NCI-H2227 (cell line): ENCODE results near the gene GRM8.

Experiments used
- DNase-seq: peaks from one replicate; lab custom pipeline; 2025; ENCODE audit not compliant: unreplicated experiment; lab: John Stamatoyannopoulos, UW

GRM8 gene

DNA sequence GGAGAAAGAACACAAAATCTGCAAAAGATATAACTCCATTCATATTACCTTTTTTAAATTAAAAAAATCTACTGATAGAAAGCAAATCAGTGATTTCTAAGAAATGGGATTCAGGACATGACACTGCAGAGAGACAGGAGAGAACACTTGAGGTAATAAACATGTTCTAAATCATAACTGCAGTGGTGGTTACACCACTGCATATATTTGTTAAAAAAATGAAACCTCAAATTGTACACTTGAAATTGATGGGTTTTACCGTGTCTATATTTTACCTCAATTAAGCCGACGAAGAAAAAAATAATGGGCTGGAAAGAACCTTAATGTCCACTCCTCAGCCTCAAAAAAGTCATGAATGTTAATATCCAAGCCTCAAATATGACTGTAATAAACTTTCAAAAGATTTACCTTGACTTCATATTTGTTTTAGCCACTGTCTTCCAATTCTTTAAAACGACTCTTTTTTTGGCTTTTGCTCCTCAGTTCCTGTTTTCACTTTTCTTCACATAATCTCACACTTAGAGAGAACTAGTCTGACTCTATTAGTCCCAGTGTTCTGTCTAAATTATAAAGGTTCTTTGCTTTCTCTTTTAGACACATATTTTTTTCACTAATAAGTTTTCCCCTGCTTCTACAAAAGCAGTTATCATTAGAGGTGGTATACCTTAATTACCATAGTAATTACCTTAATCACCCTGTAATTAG lies 502.4 kb downstream of the GRM8 start:
- DNase-seq: no peak

DNA sequence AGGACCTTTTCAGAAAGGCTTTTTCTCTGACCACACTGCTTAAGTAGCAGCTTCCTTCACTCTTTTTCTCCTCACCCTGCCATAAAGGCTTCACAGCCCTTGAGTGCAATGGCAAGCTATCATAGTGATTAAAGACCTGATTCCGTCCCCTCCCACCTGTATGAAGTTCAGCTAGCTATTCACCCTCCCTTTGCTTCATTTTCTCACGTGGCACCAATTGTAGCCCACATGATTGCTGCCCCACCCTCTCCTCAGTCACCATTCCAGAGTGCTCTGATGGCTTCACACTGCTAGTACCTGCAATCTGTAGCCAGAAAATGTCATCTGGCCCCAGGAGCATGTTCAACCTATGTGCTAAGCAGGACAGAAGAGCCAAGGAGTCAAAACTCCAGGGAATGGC lies 523.8 kb downstream of the GRM8 start:
- DNase-seq: no peak

- DNase-seq: no peak
These were observed 524.8 kb downstream of the GRM8 start for GRCh38 chr7:126727930-126728391.

DNA sequence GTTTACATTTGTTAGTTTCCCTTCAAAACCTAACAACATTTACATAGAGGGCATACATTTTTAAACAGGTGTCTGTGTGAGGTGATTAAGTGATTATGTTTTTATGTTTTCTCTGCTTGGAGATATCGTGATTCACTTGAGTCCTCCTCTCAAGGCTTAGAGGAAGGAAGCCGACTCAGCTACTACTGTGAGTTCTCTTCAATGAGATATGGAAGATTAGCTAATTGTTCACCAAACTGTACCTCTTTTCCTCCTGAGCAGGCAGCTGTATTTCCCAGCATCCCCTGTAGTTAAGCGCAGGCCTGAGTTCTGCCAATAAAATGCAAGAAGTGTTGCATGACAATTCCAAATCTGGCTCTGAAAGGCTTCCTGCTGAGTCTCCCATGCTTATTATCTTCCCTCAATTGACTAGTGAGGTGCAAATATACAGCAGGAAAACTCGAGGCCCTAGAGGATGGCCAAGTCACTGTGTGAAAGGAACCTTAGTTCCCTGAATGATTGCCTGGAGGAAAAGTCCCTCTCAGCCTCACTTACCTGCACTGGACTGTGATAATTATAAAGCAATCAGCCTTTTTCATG lies 528.7 kb downstream of the GRM8 start:
- DNase-seq: no peak

GRCh38 chr7:126720232-126720631 lies 532.5 kb downstream of the GRM8 start:
- no peak for DNase-seq

GRCh38 chr7:126718419-126718818 lies 534.3 kb downstream of the GRM8 start:
- no peak for DNase-seq

DNA sequence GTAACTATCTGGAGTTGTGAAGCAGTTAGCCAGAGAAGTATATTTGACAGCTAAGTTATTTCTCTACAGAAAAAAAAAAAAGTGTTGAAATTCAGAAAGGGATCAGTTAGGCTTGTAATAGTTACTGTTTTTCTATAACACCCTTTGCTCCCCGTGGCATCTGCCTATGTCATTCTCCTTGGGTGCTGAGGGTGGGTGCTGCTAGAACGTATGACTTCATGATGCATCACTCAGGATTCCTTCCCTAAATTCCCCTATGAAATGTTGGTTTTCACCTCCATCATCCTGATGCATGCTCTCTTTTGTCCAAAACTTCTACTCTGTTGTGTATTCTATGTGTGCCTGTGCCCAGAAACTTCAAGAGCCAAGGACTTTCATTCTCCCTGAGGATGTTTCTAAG lies 536.4 kb downstream of the GRM8 start:
- DNase-seq: no peak

DNA sequence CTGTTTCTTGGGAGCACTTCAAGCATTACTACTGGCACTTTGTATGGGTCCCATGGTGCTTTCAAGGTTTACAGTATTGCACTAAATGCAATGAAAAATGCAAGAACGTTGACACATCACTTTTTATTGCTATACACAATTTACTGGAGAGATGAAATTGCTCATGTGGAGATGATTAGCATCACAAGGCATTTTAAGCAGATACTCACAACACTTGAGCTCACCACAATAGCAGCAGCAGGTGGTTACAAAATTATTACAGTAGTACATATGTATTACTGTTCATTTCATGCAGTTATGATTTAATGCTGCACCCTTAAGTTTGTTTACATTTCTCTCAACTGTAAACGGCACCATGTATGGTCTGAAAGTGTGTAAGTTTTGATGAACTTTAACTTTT lies 537.7 kb downstream of the GRM8 start:
- no peak for DNase-seq

- no peak for DNase-seq
These were observed 550.3 kb downstream of the GRM8 start for GRCh38 chr7:126702242-126703016.

DNA sequence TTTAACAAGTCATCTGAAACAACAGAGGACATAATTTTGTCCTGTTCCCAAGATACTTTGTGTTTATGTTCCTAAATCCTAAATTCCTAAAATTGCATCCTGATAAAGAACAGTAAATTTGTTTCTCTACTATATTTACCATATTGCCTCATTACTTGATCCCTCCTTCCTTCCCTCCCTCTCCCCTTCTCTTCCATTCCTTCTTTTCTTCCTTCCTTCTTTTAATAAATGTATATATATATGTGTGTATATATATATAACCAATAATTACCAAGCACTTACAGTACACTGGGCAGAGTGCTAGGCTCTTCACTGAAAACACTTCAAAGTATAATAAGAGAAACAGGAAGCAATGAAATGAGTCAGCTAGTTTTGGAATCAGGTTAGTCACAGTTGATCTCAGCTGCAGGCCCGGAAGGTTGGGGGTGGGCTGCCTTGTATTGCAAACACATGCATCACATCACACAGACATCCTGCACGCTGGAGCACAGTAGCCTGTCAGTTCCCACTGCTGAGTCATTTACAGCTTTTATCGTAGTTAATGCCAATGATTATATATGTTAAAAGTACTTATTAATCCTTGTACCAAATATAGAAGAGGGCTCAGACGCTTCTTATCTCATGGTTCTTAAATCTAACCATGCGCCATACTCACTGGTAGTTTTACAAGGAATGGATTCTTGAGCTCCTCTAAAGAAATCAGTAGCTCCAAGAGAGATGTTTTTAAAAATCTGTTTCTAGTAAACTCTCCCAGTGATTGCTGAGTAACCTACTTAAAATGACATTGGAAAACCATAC lies 551.7 kb downstream of the GRM8 start:
- peak; percentile 50 for DNase-seq

GRCh38 chr7:126699707-126700106 lies 553.0 kb downstream of the GRM8 start:
- DNase-seq: no peak

DNA sequence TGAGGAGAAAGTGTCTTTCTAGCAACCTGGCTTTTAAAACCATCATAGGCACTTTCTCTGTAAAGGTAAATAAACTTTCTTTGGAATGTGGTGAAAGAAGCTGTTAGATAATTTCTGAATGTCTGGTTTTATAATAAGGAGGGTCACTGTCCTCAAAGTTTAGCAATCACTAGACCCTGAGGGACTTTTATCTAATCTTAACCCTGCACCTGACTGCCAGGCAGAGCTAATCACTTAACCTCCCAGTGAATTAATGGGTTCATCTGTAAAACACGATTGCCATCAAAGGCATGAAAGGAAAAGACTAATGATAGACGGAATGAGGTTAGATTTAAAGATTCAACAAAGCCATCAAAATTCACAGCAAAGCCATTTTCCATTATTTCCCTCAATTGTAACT lies 553.8 kb downstream of the GRM8 start:
- no peak for DNase-seq

DNA sequence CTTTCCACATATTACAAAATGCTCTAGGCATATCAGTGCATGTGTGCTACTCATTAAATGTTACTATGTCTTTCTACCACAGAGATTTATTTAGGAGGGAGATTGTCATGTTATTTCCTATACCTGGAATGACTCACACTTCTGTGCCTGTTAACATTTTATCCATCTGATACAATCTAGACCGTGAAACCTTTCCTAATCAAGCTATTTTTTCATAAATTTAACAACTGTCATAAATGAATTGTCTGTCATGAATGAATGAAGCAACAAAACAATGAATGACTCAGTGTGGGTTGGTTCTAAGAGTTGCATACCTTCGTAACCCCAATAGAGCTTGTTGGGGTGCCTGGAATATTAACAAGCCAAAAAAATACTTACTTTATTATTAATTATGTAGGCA lies 554.3 kb downstream of the GRM8 start:
- DNase-seq: no peak

DNA sequence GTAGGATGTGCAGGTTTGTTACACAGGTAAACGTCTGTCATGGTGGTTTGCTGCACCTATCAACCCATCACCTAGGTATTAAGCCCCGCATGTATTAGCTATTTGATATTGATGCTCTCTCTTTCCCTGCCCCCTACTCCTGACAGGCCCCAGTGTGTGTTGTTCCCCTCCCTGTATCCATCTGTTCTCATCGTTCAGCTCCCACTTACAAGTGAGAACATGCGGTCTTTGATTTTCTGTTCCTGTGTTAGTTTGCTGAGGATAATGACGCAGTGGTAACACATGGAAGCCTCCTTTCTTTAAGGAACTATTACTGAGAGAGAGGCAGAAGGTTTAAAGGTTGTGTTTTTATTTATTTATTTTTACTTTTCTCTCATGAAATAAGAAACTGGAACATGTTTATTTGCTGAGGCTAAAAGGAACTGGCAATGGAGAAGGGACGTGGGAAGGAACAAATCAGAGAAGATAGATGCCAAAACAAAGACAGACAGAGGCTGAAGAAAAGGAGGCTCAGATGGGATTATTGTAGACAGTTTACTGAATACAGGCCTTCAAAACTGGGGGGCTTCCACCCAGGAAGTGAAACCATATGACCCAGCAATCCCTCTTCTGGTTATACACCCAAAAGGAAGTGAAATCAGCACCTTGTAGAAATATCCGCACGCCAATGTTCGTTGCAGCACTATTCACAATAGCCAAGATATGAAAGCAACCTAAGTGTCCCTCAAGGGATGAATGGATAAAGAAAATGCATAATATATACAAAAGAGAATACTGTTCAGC lies 556.3 kb downstream of the GRM8 start:
- DNase-seq: no peak

GRCh38 chr7:126690848-126691751 lies 561.6 kb downstream of the GRM8 start:
- DNase-seq: no peak

DNA sequence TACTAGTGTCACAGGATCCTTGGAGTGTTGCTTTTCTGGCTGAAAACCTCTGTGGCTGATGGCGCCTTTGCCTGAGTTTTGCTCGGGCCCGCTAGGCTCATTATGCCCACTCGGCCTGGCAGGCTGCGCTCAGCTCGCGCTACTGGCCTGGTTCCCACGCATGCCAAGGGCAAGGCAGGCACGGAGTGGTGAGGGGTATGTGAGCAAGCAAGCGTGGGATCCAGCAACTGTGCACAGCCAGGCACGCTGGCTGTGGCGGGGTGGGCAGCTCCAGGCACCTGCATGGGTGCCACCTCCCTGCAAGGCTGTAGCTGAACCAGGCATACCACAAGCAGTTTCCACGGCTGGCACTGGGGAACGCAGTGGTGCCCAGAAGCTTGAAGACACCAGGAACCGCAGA lies 562.6 kb downstream of the GRM8 start:
- no peak for DNase-seq

GRCh38 chr7:126689037-126689436 lies 563.7 kb downstream of the GRM8 start:
- DNase-seq: no peak

- DNase-seq: no peak
These were observed 566.3 kb downstream of the GRM8 start for GRCh38 chr7:126686474-126686873.

- DNase-seq: no peak
These were observed 567.1 kb downstream of the GRM8 start for GRCh38 chr7:126685596-126685995.
